ENCODE data around the gene AGPAT2.
"Not testable (repeated sequence)": the region's sequence is repeated elsewhere in the genome, so short reads cannot be mapped to it uniquely, and the experiment has no call there.

The AGPAT2 gene

GRCh38 chr9:136711751-136712689, 24.8 kb upstream of the AGPAT2 start, which contains the start of gene DIPK1B:
DIPK1B (plus strand) TSS chr9:136712572; CDS start chr9:136712666, 94 bp downstream.
- WGBS (ENCODE audit: insufficient coverage, insufficient read length): no CpG with 5 or more reads among the region's 119 CpGs
- no peak for DNase-seq (ENCODE audit: low read depth, low spot score)
- Histone ChIP-seq H3K27ac (ENCODE audit: low read length) (no peak within 1 kb of the TSS), H3K4me3 (ENCODE audit: low read length) (peak within 1 kb of the TSS; percentile 96), H3K4me1 (ENCODE audit: control insufficient read depth, insufficient read depth, low read length) (peaks cover 6% of the 10 kb centered on the region), H3K36me3 (ENCODE audit: control insufficient read depth, insufficient read depth, low read length) (peaks cover 3% of the 10 kb centered on the region; the same call in 1 of the 2 replicates), H3K27me3 (ENCODE audit: control insufficient read depth, insufficient read depth, low read length) (no peaks in the 10 kb centered on the region), H3K9me3 (ENCODE audit: control insufficient read depth, insufficient read depth, low read length) (no peaks in the 10 kb centered on the region)

- DNase-seq (ENCODE audit: low read depth, low spot score); H3K9me3 ChIP-seq (ENCODE audit: control insufficient read depth, insufficient read depth, low read length); H3K27ac ChIP-seq (ENCODE audit: low read length); H3K27me3 ChIP-seq (ENCODE audit: control insufficient read depth, insufficient read depth, low read length); H3K4me3 ChIP-seq (ENCODE audit: low read length); H3K36me3 ChIP-seq (ENCODE audit: control insufficient read depth, insufficient read depth, low read length); H3K4me1 ChIP-seq (ENCODE audit: control insufficient read depth, insufficient read depth, low read length): not testable (repeated sequence)
- WGBS (ENCODE audit: insufficient coverage, insufficient read length): no CpG with 5 or more reads among the region's 4 CpGs
Observed at GRCh38 chr9:136711219-136711648, 24.0 kb upstream of the AGPAT2 start.

- no peak overlapping the region for H3K4me3 ChIP-seq (ENCODE audit: low read length)
- WGBS (ENCODE audit: insufficient coverage, insufficient read length): no CpG with 5 or more reads among the region's 7 CpGs
- H3K27ac ChIP-seq (ENCODE audit: low read length): no peak overlapping the region
- H3K4me1 ChIP-seq (ENCODE audit: control insufficient read depth, insufficient read depth, low read length): peaks cover 6% of the 10 kb centered on the region
- peaks cover 3% of the 10 kb centered on the region; the same call in 1 of the 2 replicates for H3K36me3 ChIP-seq (ENCODE audit: control insufficient read depth, insufficient read depth, low read length)
- no peaks in the 10 kb centered on the region for H3K27me3 ChIP-seq (ENCODE audit: control insufficient read depth, insufficient read depth, low read length)
- H3K9me3 ChIP-seq (ENCODE audit: control insufficient read depth, insufficient read depth, low read length): no peaks in the 10 kb centered on the region
- DNase-seq (ENCODE audit: low read depth, low spot score): no peak
Observed at GRCh38 chr9:136710543-136710942, 23.3 kb upstream of the AGPAT2 start.

GRCh38 chr9:136709454-136710109, 22.3 kb upstream of the AGPAT2 start:
- DNase-seq (ENCODE audit: low read depth, low spot score): no peak
- Histone ChIP-seq H3K36me3 (ENCODE audit: control insufficient read depth, insufficient read depth, low read length) (peaks cover 3% of the 10 kb centered on the region; the same call in 1 of the 2 replicates), H3K9me3 (ENCODE audit: control insufficient read depth, insufficient read depth, low read length) (no peaks in the 10 kb centered on the region), H3K27me3 (ENCODE audit: control insufficient read depth, insufficient read depth, low read length) (no peaks in the 10 kb centered on the region), H3K4me3 (ENCODE audit: low read length) (no peak overlapping the region), H3K4me1 (ENCODE audit: control insufficient read depth, insufficient read depth, low read length) (peaks cover 6% of the 10 kb centered on the region), H3K27ac (ENCODE audit: low read length) (no peak overlapping the region)
- no CpG with 5 or more reads among the region's 24 CpGs for WGBS (ENCODE audit: insufficient coverage, insufficient read length)

- no peak for DNase-seq (ENCODE audit: low read depth, low spot score)
- no CpG with 5 or more reads among the region's 22 CpGs for WGBS (ENCODE audit: insufficient coverage, insufficient read length)
- H3K27me3 ChIP-seq (ENCODE audit: control insufficient read depth, insufficient read depth, low read length): no peaks in the 10 kb centered on the region
- no peaks in the 10 kb centered on the region for H3K9me3 ChIP-seq (ENCODE audit: control insufficient read depth, insufficient read depth, low read length)
- peaks cover 3% of the 10 kb centered on the region; the same call in 1 of the 2 replicates for H3K36me3 ChIP-seq (ENCODE audit: control insufficient read depth, insufficient read depth, low read length)
- H3K4me1 ChIP-seq (ENCODE audit: control insufficient read depth, insufficient read depth, low read length): no peaks in the 10 kb centered on the region; the same call in 1 of the 2 replicates
- no peak overlapping the region for H3K27ac ChIP-seq (ENCODE audit: low read length)
- H3K4me3 ChIP-seq (ENCODE audit: low read length): no peak overlapping the region
Observed at GRCh38 chr9:136707849-136708517, 20.7 kb upstream of the AGPAT2 start.

GRCh38 chr9:136707011-136707410, 19.8 kb upstream of the AGPAT2 start:
- Histone ChIP-seq H3K9me3 (ENCODE audit: control insufficient read depth, insufficient read depth, low read length) (no peaks in the 10 kb centered on the region), H3K27ac (ENCODE audit: low read length) (no peak overlapping the region), H3K36me3 (ENCODE audit: control insufficient read depth, insufficient read depth, low read length) (peaks cover 3% of the 10 kb centered on the region; the same call in 1 of the 2 replicates), H3K27me3 (ENCODE audit: control insufficient read depth, insufficient read depth, low read length) (no peaks in the 10 kb centered on the region), H3K4me1 (ENCODE audit: control insufficient read depth, insufficient read depth, low read length) (no peaks in the 10 kb centered on the region), H3K4me3 (ENCODE audit: low read length) (no peak overlapping the region)
- no peak for DNase-seq (ENCODE audit: low read depth, low spot score)
- WGBS (ENCODE audit: insufficient coverage, insufficient read length): no CpG with 5 or more reads among the region's 7 CpGs

GRCh38 chr9:136705564-136705963, 18.3 kb upstream of the AGPAT2 start:
- Histone ChIP-seq H3K4me1 (ENCODE audit: control insufficient read depth, insufficient read depth, low read length) (no peaks in the 10 kb centered on the region), H3K36me3 (ENCODE audit: control insufficient read depth, insufficient read depth, low read length) (no peaks in the 10 kb centered on the region), H3K9me3 (ENCODE audit: control insufficient read depth, insufficient read depth, low read length) (no peaks in the 10 kb centered on the region), H3K27ac (ENCODE audit: low read length) (no peak overlapping the region), H3K4me3 (ENCODE audit: low read length) (no peak overlapping the region), H3K27me3 (ENCODE audit: control insufficient read depth, insufficient read depth, low read length) (no peaks in the 10 kb centered on the region)
- DNase-seq (ENCODE audit: low read depth, low spot score): no peak
- WGBS (ENCODE audit: insufficient coverage, insufficient read length): no CpG with 5 or more reads among the region's 7 CpGs

GRCh38 chr9:136704741-136705140, 17.5 kb upstream of the AGPAT2 start:
- not testable (repeated sequence) for H3K36me3 ChIP-seq (ENCODE audit: control insufficient read depth, insufficient read depth, low read length); H3K9me3 ChIP-seq (ENCODE audit: control insufficient read depth, insufficient read depth, low read length); H3K4me3 ChIP-seq (ENCODE audit: low read length); H3K4me1 ChIP-seq (ENCODE audit: control insufficient read depth, insufficient read depth, low read length); H3K27me3 ChIP-seq (ENCODE audit: control insufficient read depth, insufficient read depth, low read length); DNase-seq (ENCODE audit: low read depth, low spot score); H3K27ac ChIP-seq (ENCODE audit: low read length)
- no CpG with 5 or more reads among the region's 8 CpGs for WGBS (ENCODE audit: insufficient coverage, insufficient read length)

GRCh38 chr9:136703276-136703860, 16.1 kb upstream of the AGPAT2 start:
- H3K27ac ChIP-seq (ENCODE audit: low read length): no peak overlapping the region
- no peak for DNase-seq (ENCODE audit: low read depth, low spot score)

GRCh38 chr9:136701668-136702053, 14.4 kb upstream of the AGPAT2 start:
- no peak overlapping the region for H3K27ac ChIP-seq (ENCODE audit: low read length)
- WGBS (ENCODE audit: insufficient coverage, insufficient read length): no CpG with 5 or more reads among the region's 10 CpGs
- no peak for DNase-seq (ENCODE audit: low read depth, low spot score)
- no peaks in the 10 kb centered on the region for H3K27me3 ChIP-seq (ENCODE audit: control insufficient read depth, insufficient read depth, low read length)
- H3K4me1 ChIP-seq (ENCODE audit: control insufficient read depth, insufficient read depth, low read length): peaks cover 3% of the 10 kb centered on the region; the same call in 1 of the 2 replicates
- H3K4me3 ChIP-seq (ENCODE audit: low read length): no peak overlapping the region
- no peaks in the 10 kb centered on the region for H3K9me3 ChIP-seq (ENCODE audit: control insufficient read depth, insufficient read depth, low read length)
- H3K36me3 ChIP-seq (ENCODE audit: control insufficient read depth, insufficient read depth, low read length): no peaks in the 10 kb centered on the region

More at GRCh38 chr9:136703276-136703860, 16.1 kb upstream of the AGPAT2 start:
- Histone ChIP-seq H3K9me3 (ENCODE audit: control insufficient read depth, insufficient read depth, low read length) (no peaks in the 10 kb centered on the region), H3K27me3 (ENCODE audit: control insufficient read depth, insufficient read depth, low read length) (no peaks in the 10 kb centered on the region), H3K4me3 (ENCODE audit: low read length) (no peak overlapping the region), H3K4me1 (ENCODE audit: control insufficient read depth, insufficient read depth, low read length) (no peaks in the 10 kb centered on the region), H3K36me3 (ENCODE audit: control insufficient read depth, insufficient read depth, low read length) (no peaks in the 10 kb centered on the region)
- no CpG with 5 or more reads among the region's 12 CpGs for WGBS (ENCODE audit: insufficient coverage, insufficient read length)

Data from iPS DF 6.9 (cell line).